Suprapubic skin (tissue), 4 donors: ENCODE results near the gene HADH. TPM values are rescaled to one million over a fixed set of nuclear protein-coding genes. Genes with fewer than 3 reads are reported as not detected.

Experiments
- DNase-seq, 2 donors: peaks; one replicate each; pipeline ENCODE4 v3.0.0-alpha.2; 2019; ENCODE audit warnings: low spot score in 2 of 2
- H3K27ac ChIP-seq: fragments of 200-600 bp; sonication (generic); one replicate; pipeline ENCODE4 v1.5.1; 2019
- H3K27me3 ChIP-seq: fragments of 200-600 bp; sonication (generic); one replicate; pipeline ENCODE4 v1.5.1; 2019
- H3K36me3 ChIP-seq: fragments of 200-600 bp; sonication (generic); one replicate; pipeline ENCODE4 v1.5.1; 2019
- H3K4me1 ChIP-seq: fragments of 200-600 bp; sonication (generic); one replicate; pipeline ENCODE4 v1.5.1; 2019
- H3K4me3 ChIP-seq: fragments of 200-600 bp; sonication (generic); one replicate; pipeline ENCODE4 v1.5.1; 2019; ENCODE audit warnings: mild to moderate bottlenecking
- H3K9me3 ChIP-seq: fragments of 200-600 bp; sonication (generic); one replicate; pipeline ENCODE4 v1.5.1; 2019
- EP300 ChIP-seq: sonication (generic); formaldehyde crosslinking; IDR thresholded peaks from one replicate; pipeline ENCODE4 v1.6.1; 2017; ENCODE audit warnings: antibody characterized with exemption
- POLR2A ChIP-seq, 2 donors: fragments of 450-650 bp; IDR thresholded peaks; one replicate each; pipeline ENCODE4 v1.6.1; 2017; ENCODE audit warnings: antibody characterized with exemption in 2 of 2, mild to moderate bottlenecking in 2 of 2, moderate library complexity in 2 of 2
- POLR2AphosphoS5 ChIP-seq, 3 donors: sonication (generic); formaldehyde crosslinking; IDR thresholded peaks; one replicate each; pipeline ENCODE4 v1.6.1; 2017; ENCODE audit warnings: antibody characterized with exemption in 3 of 3
- WGBS: methylation state at CpG from one replicate; pipeline ENCODE4 v1.1.5; 2018; 5-methylcytosine and 5-hydroxymethylcytosine counted together
- total RNA-seq, 4 donors: library from RNA; depleted of rRNA; stranded (reverse); fragments of >200 nt; gene quantifications; one replicate each; pipeline ENCODE4 v1.1.0, GENCODE V29; 2016
- TF ChIP-seq, protein P1 (sequence below), 2 donors: fragments of 200-600 bp in 1 of 2; fragments of 450-650 bp in 1 of 2; sonication (generic) in 1 of 2; IDR thresholded peaks; one replicate each; pipeline ENCODE4 v1.5.1; 2016 to 2019; ENCODE audit warnings: antibody characterized with exemption in 2 of 2, mild to moderate bottlenecking in 1 of 2, moderate library complexity in 1 of 2

The HADH gene
- total RNA-seq, 4 donors from 2014 or later: 37.0 to 51.1 (median 42.6) TPM

DNA sequence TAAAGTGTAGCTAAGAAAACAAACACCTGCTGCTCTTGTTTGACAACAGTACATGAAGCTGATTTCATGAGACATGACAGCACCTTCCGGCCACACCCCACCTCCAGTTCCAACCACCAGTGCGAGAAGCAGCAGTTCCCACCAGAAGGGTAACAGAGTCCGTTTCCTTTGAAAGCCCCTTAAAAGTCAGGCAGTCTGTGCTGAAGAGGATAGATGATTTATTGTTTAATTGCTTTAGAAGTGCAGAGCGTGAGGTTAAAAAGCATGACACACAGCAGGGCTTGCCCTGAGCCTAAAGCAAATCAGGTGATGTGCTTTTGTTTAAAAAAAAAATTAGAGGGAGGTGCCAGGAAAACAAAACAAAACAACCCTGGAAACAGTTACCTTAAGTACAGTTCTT, 82.6 kb downstream of the HADH start:
- Histone ChIP-seq H3K4me3 (no peak overlapping the region), H3K27ac (no peak overlapping the region), H3K4me1 (no peaks in the 10 kb centered on the region), H3K36me3 (no peaks in the 10 kb centered on the region), H3K9me3 (no peaks in the 10 kb centered on the region), H3K27me3 (no peaks in the 10 kb centered on the region)
- 52% methylated on average over 4 of the region's 4 CpGs for WGBS
- no peak for DNase-seq
- TF ChIP-seq POLR2AphosphoS5 (IDR thresholded peaks at IDR 0.05): no peak
- no peak for TF ChIP-seq EP300
- TF ChIP-seq POLR2A (IDR thresholded peaks at IDR 0.05): no peak
- TF ChIP-seq, protein P1, sequence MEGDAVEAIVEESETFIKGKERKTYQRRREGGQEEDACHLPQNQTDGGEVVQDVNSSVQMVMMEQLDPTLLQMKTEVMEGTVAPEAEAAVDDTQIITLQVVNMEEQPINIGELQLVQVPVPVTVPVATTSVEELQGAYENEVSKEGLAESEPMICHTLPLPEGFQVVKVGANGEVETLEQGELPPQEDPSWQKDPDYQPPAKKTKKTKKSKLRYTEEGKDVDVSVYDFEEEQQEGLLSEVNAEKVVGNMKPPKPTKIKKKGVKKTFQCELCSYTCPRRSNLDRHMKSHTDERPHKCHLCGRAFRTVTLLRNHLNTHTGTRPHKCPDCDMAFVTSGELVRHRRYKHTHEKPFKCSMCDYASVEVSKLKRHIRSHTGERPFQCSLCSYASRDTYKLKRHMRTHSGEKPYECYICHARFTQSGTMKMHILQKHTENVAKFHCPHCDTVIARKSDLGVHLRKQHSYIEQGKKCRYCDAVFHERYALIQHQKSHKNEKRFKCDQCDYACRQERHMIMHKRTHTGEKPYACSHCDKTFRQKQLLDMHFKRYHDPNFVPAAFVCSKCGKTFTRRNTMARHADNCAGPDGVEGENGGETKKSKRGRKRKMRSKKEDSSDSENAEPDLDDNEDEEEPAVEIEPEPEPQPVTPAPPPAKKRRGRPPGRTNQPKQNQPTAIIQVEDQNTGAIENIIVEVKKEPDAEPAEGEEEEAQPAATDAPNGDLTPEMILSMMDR (IDR thresholded peaks at IDR 0.05): no peak

DNA sequence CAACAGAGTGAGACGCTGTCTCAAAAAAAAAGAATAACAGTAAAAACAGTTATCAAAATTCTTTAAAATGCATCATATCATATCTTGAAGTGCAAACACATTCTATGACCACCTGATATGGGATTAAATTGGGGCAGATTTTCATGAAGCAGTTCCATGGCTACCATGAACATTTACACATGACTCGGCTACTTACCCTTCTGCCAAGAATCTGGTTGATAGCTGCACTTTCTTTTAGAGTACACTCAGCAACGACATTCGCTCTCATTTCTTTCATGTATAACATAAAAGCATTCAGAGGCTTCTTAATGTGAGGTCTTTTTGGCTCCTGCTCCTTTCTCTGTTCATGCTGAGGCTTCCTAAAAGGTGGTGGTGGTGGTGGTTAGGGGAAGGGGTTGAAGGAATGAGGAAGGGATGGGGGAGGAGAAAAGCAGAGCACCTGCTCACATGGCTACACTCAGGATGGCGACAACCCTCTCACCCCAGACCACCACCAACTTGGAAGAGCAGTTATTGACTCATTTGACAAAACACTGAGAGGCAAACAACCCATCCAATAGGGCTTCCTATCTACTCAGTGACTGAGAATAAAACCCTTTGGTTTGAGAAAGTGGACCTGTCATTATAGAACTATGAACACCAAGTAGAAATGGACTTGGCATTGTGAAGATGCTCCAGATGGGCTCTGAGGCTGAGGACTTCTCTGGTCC, 88.5 kb downstream of the HADH start:
- WGBS: 53% methylated on average over 5 of the region's 5 CpGs
- Histone ChIP-seq H3K27ac (no peak overlapping the region), H3K27me3 (no peaks in the 10 kb centered on the region), H3K4me1 (no peaks in the 10 kb centered on the region), H3K9me3 (no peaks in the 10 kb centered on the region), H3K4me3 (no peak overlapping the region), H3K36me3 (peaks cover 3% of the 10 kb centered on the region)
- TF ChIP-seq, protein P1 (IDR thresholded peaks at IDR 0.05): no peak
- TF ChIP-seq EP300: no peak
- TF ChIP-seq POLR2AphosphoS5 (IDR thresholded peaks at IDR 0.05): no peak
- TF ChIP-seq POLR2A (IDR thresholded peaks at IDR 0.05): no peak
- DNase-seq: no peak

DNA sequence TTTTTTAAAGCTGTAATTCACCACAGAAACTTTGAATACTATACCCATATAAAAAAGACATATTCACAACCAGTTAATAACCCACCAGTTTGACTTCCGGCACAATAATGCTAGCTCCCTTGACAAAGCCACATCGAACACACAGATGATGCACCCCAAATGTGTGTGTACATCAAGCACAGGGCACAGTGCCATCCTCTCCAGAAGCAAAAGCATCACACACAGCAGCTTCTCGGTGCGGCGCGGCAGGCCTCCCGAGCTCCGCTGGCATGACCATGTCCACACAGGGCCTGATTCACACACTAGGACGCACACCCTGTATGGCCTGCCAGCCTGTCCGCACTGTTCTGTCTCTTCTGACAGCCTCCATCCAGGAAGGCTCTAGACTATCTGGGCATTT, 91.1 kb downstream of the HADH start:
- WGBS: 91% methylated on average over 10 of the region's 10 CpGs

DNA sequence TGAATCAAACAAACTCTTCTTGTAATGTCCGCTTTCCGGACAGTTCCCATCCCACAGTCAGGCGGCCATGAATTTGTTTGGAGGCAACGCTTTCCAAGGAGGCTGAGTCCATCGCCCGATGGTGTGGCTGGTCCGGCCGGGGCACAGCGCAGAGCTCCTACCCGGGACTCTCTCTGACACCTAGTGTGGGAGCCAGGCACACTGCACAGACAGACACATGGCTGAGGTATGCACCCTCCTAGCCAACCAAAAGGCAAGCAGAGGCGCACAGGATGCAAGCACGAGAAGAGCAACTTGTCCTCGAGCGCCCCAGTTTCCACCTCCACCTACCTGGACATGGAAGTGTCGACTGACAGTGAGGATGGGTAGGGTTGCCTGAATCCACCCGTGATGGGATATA, 91.6 kb downstream of the HADH start:
- H3K9me3 ChIP-seq: no peaks in the 10 kb centered on the region
- no peak for DNase-seq
- peaks cover 3% of the 10 kb centered on the region for H3K36me3 ChIP-seq
- no peak overlapping the region for H3K4me3 ChIP-seq
- no peak overlapping the region for H3K27ac ChIP-seq
- WGBS: 82% methylated on average over 14 of the region's 16 CpGs
- no peaks in the 10 kb centered on the region for H3K4me1 ChIP-seq
- H3K27me3 ChIP-seq: no peaks in the 10 kb centered on the region
- no peak for TF ChIP-seq EP300
- TF ChIP-seq, protein P1 (IDR thresholded peaks at IDR 0.05): no peak
- TF ChIP-seq POLR2A (IDR thresholded peaks at IDR 0.05): no peak
- TF ChIP-seq POLR2AphosphoS5 (IDR thresholded peaks at IDR 0.05): no peak

More for the DNA sequence above, 91.1 kb downstream of the HADH start:
- peaks cover 3% of the 10 kb centered on the region for H3K36me3 ChIP-seq
- no peak for TF ChIP-seq POLR2AphosphoS5 (IDR thresholded peaks at IDR 0.05)
- TF ChIP-seq EP300: no peak
- TF ChIP-seq POLR2A (IDR thresholded peaks at IDR 0.05): no peak
- TF ChIP-seq, protein P1 (IDR thresholded peaks at IDR 0.05): no peak
- no peaks in the 10 kb centered on the region for H3K27me3 ChIP-seq
- no peaks in the 10 kb centered on the region for H3K9me3 ChIP-seq
- no peak overlapping the region for H3K4me3 ChIP-seq
- no peak overlapping the region for H3K27ac ChIP-seq
- DNase-seq: no peak
- H3K4me1 ChIP-seq: no peaks in the 10 kb centered on the region

Other genes starting within 250 kb of the HADH start
- gene SGMS2, start 165.0 kb upstream of the HADH start, total RNA-seq: 100 to 1,000 TPM in 1 of 4 donors, 10 to 100 TPM in 3; 18.3 to 100 (median 66.6) TPM
- 1 to 10 TPM; 3.3 to 8.7 (median 4.4) TPM for gene CYP2U1, start 58.3 kb upstream of the HADH start, total RNA-seq
- gene LEF1, start 179.0 kb downstream of the HADH start, total RNA-seq: 10 to 100 TPM in 2 of 4 donors, 1 to 10 TPM in 2; 7.2 to 23.4 (median 14.5) TPM